Neural cell (in vitro differentiated cells): ENCODE measurements around the gene CBR4.

Experiments
- CTCF ChIP-seq: fragments of 450-650 bp; IDR thresholded peaks from 2 replicates; pipeline ENCODE4 v1.5.1; 2014; ENCODE audit warnings: antibody characterized with exemption, mild to moderate bottlenecking, moderate library complexity; ENCODE audit not compliant: poor library complexity, severe bottlenecking
- EZH2 ChIP-seq: fragments of 200-600, 300-800 bp; shearing (Covaris generic), sonication (generic); IDR thresholded peaks from 2 replicates; pipeline ENCODE4 v1.6.1; 2014; ENCODE audit warnings: antibody characterized with exemption, low read length, borderline replicate concordance, mild to moderate bottlenecking; ENCODE audit not compliant: insufficient read depth, poor library complexity, severe bottlenecking
- RAD21 ChIP-seq: fragments of 450-650 bp; conservative IDR thresholded peaks from 2 replicates; pipeline ENCODE4 v1.6.1; 2014; ENCODE audit warnings: antibody characterized with exemption, mild to moderate bottlenecking, moderate library complexity
- SMC3 ChIP-seq: fragments of 450-650 bp; conservative IDR thresholded peaks from 2 replicates; pipeline ENCODE4 v1.6.1; 2014; ENCODE audit warnings: antibody characterized with exemption, mild to moderate bottlenecking, moderate library complexity; ENCODE audit not compliant: poor library complexity

GRCh38 chr4:169009286-169010124, 550 bp downstream of the CBR4 start:
- TF ChIP-seq CTCF, result peak; percentile 72
- TF ChIP-seq RAD21, result peak; percentile 24
- TF ChIP-seq EZH2, result no peak
- no peak for TF ChIP-seq SMC3
